ENCODE results near the gene CLCN3. TPM values are rescaled to one million over a fixed set of nuclear protein-coding genes. Genes with fewer than 3 reads are reported as not detected.

Gene CLCN3
- total and polyA plus RNA-seq, 9 of the 15 experiments (the other 6 are each of a cell fraction or from before 2014, with no cell fraction given): 12.7 to 60.6 (median 38.5) TPM

- TF ChIP-seq PCBP1 (IDR thresholded peaks at IDR 0.05; ENCODE audit: low read depth, low read length, poor library complexity, severe bottlenecking) (no peak), RBM17 (IDR thresholded peaks at IDR 0.05; ENCODE audit: borderline replicate concordance, low read depth, low read length) (no peak), ID3 (CRISPR knock-in tag; IDR thresholded peaks at IDR 0.05) (no peak), ID3 (tag; IDR thresholded peaks at IDR 0.05) (no peak), ELF2 (CRISPR knock-in tag; IDR thresholded peaks at IDR 0.05) (no peak), EP300 (IDR thresholded peaks at IDR 0.05; ENCODE audit: low read length) (peak; percentile 78; the same call in 1 of the 2 replicates), FOXA3 (CRISPR knock-in tag; conservative IDR thresholded peaks at IDR 0.05 in 1 of 2, IDR thresholded peaks at IDR 0.05 in 1 of 2) (no peak), STAT6 (CRISPR knock-in tag; IDR thresholded peaks at IDR 0.05) (no peak), MTA3 (IDR thresholded peaks at IDR 0.05; ENCODE audit: borderline replicate concordance) (0 out of 2 replicates have a peak, but pooled peaks have one; percentile 32), CREBBP (IDR thresholded peaks at IDR 0.05; ENCODE audit: low read depth, low read length) (no peak), ELK1 (CRISPR knock-in tag; IDR thresholded peaks at IDR 0.05) (no peak), NONO (IDR thresholded peaks at IDR 0.05; ENCODE audit: low read depth in 2 of 2, low read length in 1 of 2) (0 out of 4 replicates have a peak, but pooled peaks of 1 of the 2 experiments have one; percentile 21), U2AF2 (optimal IDR thresholded peaks at IDR 0.05; ENCODE audit: low read depth, low read length) (no peak), ZFP30 (CRISPR knock-in tag; IDR thresholded peaks at IDR 0.05; ENCODE audit: borderline replicate concordance) (no peak), WHSC1 (IDR thresholded peaks at IDR 0.05; ENCODE audit: low read length) (no peak), HBP1 (CRISPR knock-in tag; IDR thresholded peaks at IDR 0.05) (no peak), SREBF2 (CRISPR knock-in tag; IDR thresholded peaks at IDR 0.05) (no peak)
- TF ChIP-seq, protein P1, sequence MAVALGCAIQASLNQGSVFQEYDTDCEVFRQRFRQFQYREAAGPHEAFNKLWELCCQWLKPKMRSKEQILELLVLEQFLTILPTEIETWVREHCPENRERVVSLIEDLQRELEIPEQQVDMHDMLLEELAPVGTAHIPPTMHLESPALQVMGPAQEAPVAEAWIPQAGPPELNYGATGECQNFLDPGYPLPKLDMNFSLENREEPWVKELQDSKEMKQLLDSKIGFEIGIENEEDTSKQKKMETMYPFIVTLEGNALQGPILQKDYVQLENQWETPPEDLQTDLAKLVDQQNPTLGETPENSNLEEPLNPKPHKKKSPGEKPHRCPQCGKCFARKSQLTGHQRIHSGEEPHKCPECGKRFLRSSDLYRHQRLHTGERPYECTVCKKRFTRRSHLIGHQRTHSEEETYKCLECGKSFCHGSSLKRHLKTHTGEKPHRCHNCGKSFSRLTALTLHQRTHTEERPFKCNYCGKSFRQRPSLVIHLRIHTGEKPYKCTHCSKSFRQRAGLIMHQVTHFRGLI (CRISPR knock-in tag; IDR thresholded peaks at IDR 0.05): no peak
These were observed 29.3 kb downstream of the CLCN3 start (continued) for GRCh38 chr4:169649545-169650226.

Measured in K562 (cell line).